NB4 (cell line): ENCODE data around the gene STARD4.

Source experiments
- DNase-seq: peaks from one replicate; pipeline ENCODE4 v3.0.0; 2010; ENCODE audit warnings: low read depth
- H3K4me3 ChIP-seq: one replicate; pipeline ENCODE4 v1.5.1; 2011; ENCODE audit warnings: mild to moderate bottlenecking, low read depth, low read length, moderate library complexity
- CTCF ChIP-seq: IDR thresholded peaks from one replicate; pipeline ENCODE4 v1.5.1; 2012; ENCODE audit warnings: low read depth, low read length
- MAX ChIP-seq: IDR thresholded peaks from 2 replicates; pipeline ENCODE4 v1.6.1; 2011; ENCODE audit warnings: low read depth, low read length
- MYC ChIP-seq: IDR thresholded peaks from 2 replicates; pipeline ENCODE4 v1.6.1; 2011; ENCODE audit warnings: low read depth, low read length
- POLR2A ChIP-seq: IDR thresholded peaks from 2 replicates; pipeline ENCODE4 v1.6.1; 2011; ENCODE audit warnings: mild to moderate bottlenecking; ENCODE audit not compliant: insufficient read length; ENCODE audit errors: extremely low read depth

STARD4 gene

GRCh38 chr5:111495159-111495558 lies 17.2 kb downstream of the STARD4 start:
- DNase-seq: no peak
- no peak overlapping the region for H3K4me3 ChIP-seq
- TF ChIP-seq MYC (no peak), MAX (no peak), CTCF (no peak), POLR2A (no peak)

- H3K4me3 ChIP-seq: no peak overlapping the region
- no peak for DNase-seq
- TF ChIP-seq CTCF (no peak), POLR2A (no peak), MYC (no peak), MAX (no peak)
Observed at GRCh38 chr5:111494355-111494999, 17.9 kb downstream of the STARD4 start.

- TF ChIP-seq MYC (no peak), POLR2A (no peak), MAX (no peak), CTCF (no peak)
- H3K4me3 ChIP-seq: no peak overlapping the region
- DNase-seq: no peak
Observed at GRCh38 chr5:111493031-111493430, 19.3 kb downstream of the STARD4 start.

- TF ChIP-seq POLR2A: no peak
- no peak for TF ChIP-seq CTCF
- no peak for TF ChIP-seq MYC
- TF ChIP-seq MAX: no peak
- no peak overlapping the region for H3K4me3 ChIP-seq
- DNase-seq: no peak
Observed at GRCh38 chr5:111488353-111488752, 24.0 kb downstream of the STARD4 start.

GRCh38 chr5:111486926-111487325 lies 25.4 kb downstream of the STARD4 start:
- no peak for DNase-seq
- H3K4me3 ChIP-seq: no peak overlapping the region
- TF ChIP-seq POLR2A: no peak
- no peak for TF ChIP-seq MYC
- no peak for TF ChIP-seq CTCF
- TF ChIP-seq MAX: no peak
